HG03342 (cell line): ENCODE data around the gene CTSS.

Source experiments
- ATAC-seq: cut with Tn5 transposase; IDR thresholded peaks from one replicate; pipeline ENCODE4 v1.9.1; 2021; ENCODE audit warnings: mild to moderate bottlenecking, moderate library complexity; ENCODE audit not compliant: unreplicated experiment

CTSS gene

DNA sequence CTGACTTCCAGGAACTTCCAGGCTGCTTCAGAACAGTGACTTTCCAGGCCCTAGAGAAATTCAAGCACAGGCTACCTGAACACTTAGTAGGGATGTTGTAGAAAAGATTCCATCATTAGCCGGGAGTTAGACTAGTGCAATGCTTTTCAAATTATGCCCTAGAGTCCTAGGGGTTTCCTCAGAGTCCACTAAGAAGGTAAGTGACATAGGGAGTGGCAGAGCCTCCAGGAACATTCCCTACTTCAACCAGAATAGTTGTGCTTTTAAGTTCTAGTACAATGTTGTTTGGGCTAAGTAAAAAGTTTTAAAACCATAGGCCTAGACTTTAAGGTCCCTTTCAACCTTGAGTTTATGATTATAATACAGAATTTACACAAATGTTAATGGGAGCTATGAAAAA, 59.5 kb downstream of the CTSS start:
- ATAC-seq: no peak

- ATAC-seq: no peak
Measured at GRCh38 chr1:150703427-150703826, 62.2 kb downstream of the CTSS start.

DNA sequence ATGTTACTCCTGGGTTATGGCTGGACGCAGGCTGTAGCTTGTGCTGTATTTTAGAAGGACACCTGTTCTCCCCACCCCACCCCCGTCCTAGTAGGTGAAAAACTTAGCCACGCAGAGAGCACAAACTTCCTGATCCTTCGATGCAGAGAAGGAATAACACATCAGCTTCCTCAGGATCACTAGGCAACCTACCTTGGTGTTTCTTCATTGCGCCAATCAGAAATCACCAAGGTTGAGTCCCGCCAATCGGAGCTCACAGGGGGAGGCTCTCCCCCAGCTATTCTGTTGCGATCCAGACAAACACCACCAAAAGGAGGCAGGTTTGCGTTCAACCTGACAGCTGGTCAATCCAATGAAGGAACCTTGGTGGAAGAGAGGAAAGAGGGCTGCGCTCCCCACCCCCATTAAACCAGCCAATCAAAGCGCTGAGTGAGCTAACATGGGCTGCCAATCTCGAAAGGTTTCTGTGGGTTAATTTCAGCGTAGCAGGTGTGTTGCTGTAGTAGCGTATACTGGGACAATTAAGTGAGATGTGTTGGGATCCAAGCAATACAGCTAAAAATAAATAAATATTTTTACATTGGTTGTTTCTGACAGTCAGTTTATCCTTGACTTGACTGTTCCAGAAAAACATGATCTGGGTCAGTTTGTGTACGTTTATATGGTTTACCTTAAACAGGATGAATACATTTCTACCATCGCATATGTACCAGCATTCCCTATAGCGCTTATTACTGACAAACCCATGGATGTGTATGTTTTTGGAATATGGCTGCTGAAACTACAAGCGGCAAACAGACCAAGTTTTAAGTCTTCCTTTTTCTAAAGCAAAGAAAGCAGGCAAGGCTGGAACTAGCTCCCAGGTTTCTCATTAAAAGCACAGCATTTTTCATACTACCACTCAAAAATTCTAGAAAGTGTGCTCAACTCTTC, 68.3 kb downstream of the CTSS start, which contains the start of gene GOLPH3L:
Gene GOLPH3L, minus strand, starts transcription at position 160 of the 933 bp plus-strand sequence. CDS start 2,316 bp downstream, outside the sequence.
- peak; percentile 98 for ATAC-seq

DNA sequence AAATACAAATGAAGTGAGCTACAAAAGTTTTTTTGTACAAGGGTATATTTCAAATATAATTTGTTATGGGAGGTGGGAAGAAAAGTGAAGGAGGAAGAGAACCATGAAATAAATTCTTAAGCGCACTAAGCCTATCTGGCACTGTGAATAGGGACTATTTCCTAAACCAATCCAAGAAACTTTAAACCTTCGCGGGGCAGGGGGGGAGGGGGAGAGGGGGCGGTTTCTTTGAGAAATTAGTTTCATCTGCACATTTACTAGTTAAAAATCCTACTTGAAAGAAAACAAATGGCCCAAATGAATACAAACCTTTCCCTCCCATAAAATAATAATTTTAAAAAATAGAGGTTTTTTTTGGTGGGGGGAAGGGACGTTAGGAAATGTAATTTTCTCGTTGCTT, 69.0 kb downstream of the CTSS start:
- no peak for ATAC-seq

DNA sequence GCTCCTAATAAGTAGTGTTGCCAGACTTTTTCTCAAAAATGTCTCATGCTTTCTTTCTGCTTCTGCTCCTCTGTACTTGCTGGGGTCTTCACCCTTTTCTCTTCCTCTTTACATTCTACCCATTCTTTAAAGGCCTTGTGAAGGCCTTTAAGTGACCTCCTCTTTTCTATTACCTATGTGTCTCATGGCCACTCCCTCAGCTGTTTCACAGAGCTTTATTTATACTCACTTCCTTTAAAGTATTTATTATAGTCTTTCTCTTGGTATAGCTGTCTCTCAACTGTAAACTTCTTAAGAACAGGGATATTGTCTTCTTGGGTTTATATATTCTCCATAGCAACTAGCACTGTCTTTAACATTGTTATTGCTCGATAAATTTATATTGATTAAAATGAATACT, 69.4 kb downstream of the CTSS start:
- no peak for ATAC-seq

DNA sequence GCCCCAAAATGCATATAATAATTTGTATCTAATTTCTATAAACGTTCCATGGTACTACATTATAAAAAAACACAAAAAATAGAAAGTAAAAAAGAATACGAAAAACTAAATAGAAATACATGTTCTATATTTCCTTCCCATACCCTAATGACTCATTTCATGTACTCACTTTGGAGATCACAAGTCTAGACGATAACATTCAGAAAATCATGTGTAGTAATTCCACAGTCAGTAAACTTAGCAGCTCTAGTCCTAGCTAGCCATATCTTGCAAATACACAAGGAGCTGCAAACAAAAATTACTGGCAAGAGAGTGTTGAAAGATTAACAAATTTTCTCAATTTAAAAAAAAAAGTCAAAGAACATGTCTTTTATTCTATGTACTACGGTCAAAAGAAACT, 70.0 kb downstream of the CTSS start:
- ATAC-seq: no peak

DNA sequence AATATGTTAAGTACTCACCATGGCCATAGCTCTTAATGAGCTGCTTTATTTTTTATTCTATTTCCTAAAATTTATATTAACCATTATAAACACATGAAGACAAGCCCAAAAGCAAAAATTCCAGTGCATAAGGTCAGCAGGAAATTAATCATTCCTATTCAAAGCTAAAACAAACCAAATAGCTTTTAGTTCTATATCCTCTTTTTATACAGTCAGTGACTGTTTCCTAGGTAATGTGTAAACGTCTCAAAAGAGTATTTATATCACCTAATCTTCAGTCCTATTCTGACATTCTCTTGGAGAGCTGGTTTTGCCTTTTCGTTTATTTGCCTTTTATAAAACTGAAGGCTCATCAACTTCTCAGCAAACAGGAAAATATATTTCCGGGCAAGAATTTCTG, 72.9 kb downstream of the CTSS start:
- ATAC-seq: no peak

DNA sequence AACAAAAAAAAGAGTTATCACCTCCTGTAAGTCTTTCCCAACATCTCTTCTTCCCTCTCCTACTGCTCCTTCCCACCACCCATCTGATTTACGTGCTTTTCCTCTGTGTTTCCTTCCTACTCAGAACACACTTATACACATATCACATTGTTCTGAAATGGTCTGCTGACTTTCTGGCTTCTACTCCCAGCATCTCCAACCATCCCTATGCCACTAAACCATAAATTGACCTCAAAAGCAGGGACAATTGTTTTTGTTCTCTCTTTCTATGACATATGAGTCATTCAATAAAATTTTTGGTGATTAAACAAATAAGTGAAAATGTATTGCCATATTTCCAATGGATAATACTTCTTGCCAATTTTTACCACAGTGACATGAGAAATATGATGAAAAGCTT, 76.8 kb downstream of the CTSS start:
- ATAC-seq: no peak

- ATAC-seq: no peak
Measured at GRCh38 chr1:150686275-150686674, 79.3 kb downstream of the CTSS start.

GRCh38 chr1:150683914-150684313, 81.7 kb downstream of the CTSS start:
- no peak for ATAC-seq
